GM20000 (cell line): ENCODE data around the gene APOBR.

Experiments
- DNase-seq: peaks from one replicate; pipeline ENCODE4 v3.0.0; 2012; ENCODE audit warnings: low spot score
- TF ChIP-seq, protein P1 (sequence below): IDR thresholded peaks from 2 replicates; pipeline ENCODE4 v1.5.1; 2012; ENCODE audit warnings: mild to moderate bottlenecking, control low read depth; ENCODE audit errors: extremely low read depth, missing control alignments

APOBR gene

DNA sequence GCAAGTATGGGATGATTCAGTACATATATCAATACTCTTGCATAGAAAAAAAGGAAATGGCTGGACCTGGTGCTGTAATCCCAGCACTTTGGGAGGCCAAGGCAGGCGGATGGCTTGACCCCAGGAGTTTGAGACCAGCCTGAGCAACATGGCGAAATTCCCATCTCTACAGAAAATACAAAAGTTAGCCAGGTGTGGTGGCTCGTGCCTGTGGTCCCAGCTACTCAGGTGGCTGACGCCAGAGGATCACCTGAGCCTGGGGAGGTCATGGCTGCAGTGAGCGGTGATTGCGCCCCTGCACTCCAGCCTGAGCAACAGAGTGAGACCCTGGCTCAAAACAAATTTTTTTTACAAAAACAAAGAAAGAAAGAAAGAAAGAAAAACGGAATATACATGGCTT, 52.2 kb downstream of the APOBR start:
- TF ChIP-seq, protein P1, sequence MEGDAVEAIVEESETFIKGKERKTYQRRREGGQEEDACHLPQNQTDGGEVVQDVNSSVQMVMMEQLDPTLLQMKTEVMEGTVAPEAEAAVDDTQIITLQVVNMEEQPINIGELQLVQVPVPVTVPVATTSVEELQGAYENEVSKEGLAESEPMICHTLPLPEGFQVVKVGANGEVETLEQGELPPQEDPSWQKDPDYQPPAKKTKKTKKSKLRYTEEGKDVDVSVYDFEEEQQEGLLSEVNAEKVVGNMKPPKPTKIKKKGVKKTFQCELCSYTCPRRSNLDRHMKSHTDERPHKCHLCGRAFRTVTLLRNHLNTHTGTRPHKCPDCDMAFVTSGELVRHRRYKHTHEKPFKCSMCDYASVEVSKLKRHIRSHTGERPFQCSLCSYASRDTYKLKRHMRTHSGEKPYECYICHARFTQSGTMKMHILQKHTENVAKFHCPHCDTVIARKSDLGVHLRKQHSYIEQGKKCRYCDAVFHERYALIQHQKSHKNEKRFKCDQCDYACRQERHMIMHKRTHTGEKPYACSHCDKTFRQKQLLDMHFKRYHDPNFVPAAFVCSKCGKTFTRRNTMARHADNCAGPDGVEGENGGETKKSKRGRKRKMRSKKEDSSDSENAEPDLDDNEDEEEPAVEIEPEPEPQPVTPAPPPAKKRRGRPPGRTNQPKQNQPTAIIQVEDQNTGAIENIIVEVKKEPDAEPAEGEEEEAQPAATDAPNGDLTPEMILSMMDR: no peak
- no peak for DNase-seq

DNA sequence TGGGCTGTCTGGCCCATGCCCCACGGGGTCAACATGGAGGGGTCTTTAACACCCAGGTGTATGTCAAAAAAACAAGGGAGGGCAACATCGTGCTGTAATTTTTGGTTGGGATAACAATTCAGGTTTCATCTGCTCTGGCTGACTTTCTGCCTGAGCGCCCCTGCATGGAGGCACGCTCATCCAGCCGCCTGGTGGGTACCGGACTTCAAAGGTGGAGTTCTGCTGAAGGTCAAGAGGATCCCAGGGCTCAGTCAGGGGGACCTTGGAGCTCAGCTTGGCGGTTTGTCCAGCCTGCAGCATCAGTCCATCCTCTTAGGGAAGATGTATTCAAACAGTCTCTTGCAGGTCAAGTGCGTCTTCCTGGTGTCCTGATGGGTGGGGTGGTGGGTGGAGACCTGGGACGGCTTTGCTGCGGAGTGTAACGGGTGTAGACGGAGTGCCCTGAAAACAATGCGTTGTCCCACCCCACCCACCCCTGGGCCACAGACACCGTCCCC, 53.9 kb downstream of the APOBR start:
- no peak for DNase-seq
- TF ChIP-seq, protein P1: no peak
